Keratinocyte (primary cell): Measurements from ENCODE around the gene GREB1. TPM values are rescaled to one million over a fixed set of nuclear protein-coding genes. Genes with fewer than 3 reads are reported as not detected.

Source experiments
- DNase-seq: peaks from one replicate; pipeline ENCODE4 v3.0.0-alpha.2; 2011; ENCODE audit warnings: low read depth, missing footprints, low spot score
- FAIRE-seq: peaks from 2 replicates; lab custom pipeline; 2011; peaks lifted over from hg19 to GRCh38; lab: Jason Lieb, UNC
- H2AFZ ChIP-seq: 2 replicates; pipeline ENCODE4 v1.6.0; 2012; ENCODE audit warnings: low read length, control low read depth, inconsistent platforms; ENCODE audit not compliant: control insufficient read depth
- H3K27ac ChIP-seq: 2 replicates; pipeline ENCODE4 v1.5.1; 2011; ENCODE audit warnings: low read length; ENCODE audit not compliant: control insufficient read depth, insufficient read depth
- H3K27me3 ChIP-seq: 3 replicates; pipeline ENCODE4 v1.6.0; 2011; ENCODE audit warnings: low read length; ENCODE audit not compliant: control insufficient read depth, insufficient read depth; ENCODE audit errors: extremely low read depth
- H3K36me3 ChIP-seq, 2 experiments: 2 replicates in 1 of 2; 3 replicates in 1 of 2; pipeline ENCODE4 v1.5.1; 2011; ENCODE audit warnings: low read length in 2 of 2, mild to moderate bottlenecking in 1 of 2; ENCODE audit not compliant: control insufficient read depth in 2 of 2, insufficient read depth in 2 of 2; ENCODE audit errors: extremely low read depth in 1 of 2
- H3K4me1 ChIP-seq: 3 replicates; pipeline ENCODE4 v1.5.1; 2011; ENCODE audit warnings: low read length; ENCODE audit not compliant: control insufficient read depth, insufficient read depth; ENCODE audit errors: extremely low read depth
- H3K4me2 ChIP-seq: 3 replicates; pipeline ENCODE4 v1.6.0; 2011; ENCODE audit warnings: low read depth, low read length; ENCODE audit not compliant: control insufficient read depth, insufficient read depth; ENCODE audit errors: extremely low read depth
- H3K4me3 ChIP-seq, 3 experiments: fragments of 200-600 bp in 1 of 3; sonication (generic) in 1 of 3; 2 replicates in 2 of 3; 3 replicates in 1 of 3; pipeline ENCODE4 v1.5.1; 2011 to 2016; ENCODE audit warnings: low read length in 3 of 3, mild to moderate bottlenecking in 3 of 3, control low read depth in 2 of 3, inconsistent platforms in 1 of 3, low read depth in 1 of 3, mixed read lengths in 1 of 3, mixed run types in 1 of 3, moderate library complexity in 1 of 3; ENCODE audit not compliant: control insufficient read depth in 2 of 3, insufficient read depth in 2 of 3; ENCODE audit errors: extremely low read depth in 1 of 3
- H3K79me2 ChIP-seq: 2 replicates; pipeline ENCODE4 v1.6.0; 2012; ENCODE audit warnings: low read length; ENCODE audit not compliant: control insufficient read depth, insufficient read depth
- H3K9ac ChIP-seq: 3 replicates; pipeline ENCODE4 v1.6.0; 2011; ENCODE audit warnings: low read length; ENCODE audit not compliant: control insufficient read depth, insufficient read depth; ENCODE audit errors: extremely low read depth
- H3K9me1 ChIP-seq: 3 replicates; pipeline ENCODE4 v1.6.0; 2011; ENCODE audit warnings: low read length; ENCODE audit not compliant: control insufficient read depth, insufficient read depth; ENCODE audit errors: extremely low read depth
- H3K9me3 ChIP-seq: 2 replicates; pipeline ENCODE4 v1.5.1; 2012; ENCODE audit warnings: low read depth, low read length; ENCODE audit not compliant: control insufficient read depth
- H4K20me1 ChIP-seq: 3 replicates; pipeline ENCODE4 v1.6.0; 2011; ENCODE audit warnings: low read length; ENCODE audit not compliant: control insufficient read depth, insufficient read depth; ENCODE audit errors: extremely low read depth
- CTCF ChIP-seq, 3 experiments: IDR thresholded peaks in 1 of 3; conservative IDR thresholded peaks in 1 of 3; optimal IDR thresholded peaks in 1 of 3; 2 replicates in 2 of 3; 3 replicates in 1 of 3; pipeline versions ENCODE3 to v1.5.1; 2011; ENCODE audit warnings: low read length in 3 of 3, mild to moderate bottlenecking in 3 of 3, moderate library complexity in 2 of 3, control low read depth in 1 of 3, inconsistent platforms in 1 of 3; ENCODE audit not compliant: insufficient read depth in 2 of 3; ENCODE audit errors: extremely low read depth in 1 of 3
- EZH2 ChIP-seq: IDR thresholded peaks from one replicate; pipeline ENCODE4 v1.6.1; 2012; ENCODE audit warnings: inconsistent platforms, mild to moderate bottlenecking, low read length, moderate library complexity
- dilution Hi-C: fragments of 300-500 bp; cut with MboI; formaldehyde crosslinking; loops from one replicate; pipeline ENCODE4 v1.7.0; 2020; ENCODE audit warnings: low sequenced_read_pairs; ENCODE audit not compliant: extremely low pct_ligation_motif_present
- polyA plus RNA-seq, 5 experiments: library from polyadenylated mRNA; depleted of rRNA in 3 of 5; stranded (reverse) in 3 of 5; stranded (forward) in 1 of 5; unstranded in 1 of 5; fragments of >200 nt; gene quantifications; 1 replicate in 1 of 5; 2 replicates in 3 of 5; 3 replicates in 1 of 5; pipeline versions ENCODE4 v1.2.1 to v1.2.3, GENCODE V29; 2011 to 2012; ENCODE audit warnings: missing spikeins in 2 of 5, low read depth in 1 of 5, low replicate concordance in 1 of 5

GREB1 gene
- polyA plus RNA-seq, 1 donor (not counting 4 experiments of a cell fraction or from before 2014, with no cell fraction given), result 0.13 TPM

DNA sequence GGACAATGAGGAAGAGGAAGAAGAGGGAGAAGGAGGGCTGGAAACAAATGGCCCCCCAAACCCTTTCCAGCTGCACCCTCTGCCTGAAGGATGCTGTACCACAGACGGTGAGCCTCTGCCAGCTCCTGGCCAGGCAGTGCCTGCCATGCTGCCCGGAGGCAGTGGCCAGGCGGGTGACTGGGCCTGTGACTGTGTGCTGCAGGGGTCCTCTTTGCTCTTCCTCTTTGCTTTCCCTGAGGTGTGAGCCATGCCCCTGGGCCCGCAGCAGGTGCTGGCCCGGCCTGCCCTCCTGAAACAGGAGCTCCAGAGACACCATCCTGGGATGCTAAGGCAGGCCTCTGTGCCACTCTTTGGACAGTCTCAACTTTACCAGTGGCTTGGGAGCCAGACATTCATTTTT is 28.6 kb downstream of the GREB1 start:
- TF ChIP-seq CTCF (optimal IDR thresholded peaks at IDR 0.05 in 1 of 3, IDR thresholded peaks at IDR 0.05 in 1 of 3, conservative IDR thresholded peaks at IDR 0.05 in 1 of 3; ENCODE audit: extremely low read depth in 1 of 3, insufficient read depth in 2 of 3, low read length in 3 of 3) (no peak), EZH2 (no peak)
- Histone ChIP-seq H3K4me3 (no peak overlapping the region), H3K4me2 (no peak overlapping the region), H3K27ac (no peak overlapping the region), H3K9me1 (no peaks in the 10 kb centered on the region), H3K4me1 (peaks cover 8% of the 10 kb centered on the region), H2AFZ (no peak overlapping the region), H3K9ac (no peak overlapping the region), H3K79me2 (no peaks in the 10 kb centered on the region), H4K20me1 (no peaks in the 10 kb centered on the region), H3K9me3 (no peaks in the 10 kb centered on the region), H3K36me3 (no peaks in the 10 kb centered on the region), H3K27me3 (peaks cover 13% of the 10 kb centered on the region)
- no peak for FAIRE-seq
- DNase-seq, result no peak
- dilution Hi-C loops, result no loop called here

DNA sequence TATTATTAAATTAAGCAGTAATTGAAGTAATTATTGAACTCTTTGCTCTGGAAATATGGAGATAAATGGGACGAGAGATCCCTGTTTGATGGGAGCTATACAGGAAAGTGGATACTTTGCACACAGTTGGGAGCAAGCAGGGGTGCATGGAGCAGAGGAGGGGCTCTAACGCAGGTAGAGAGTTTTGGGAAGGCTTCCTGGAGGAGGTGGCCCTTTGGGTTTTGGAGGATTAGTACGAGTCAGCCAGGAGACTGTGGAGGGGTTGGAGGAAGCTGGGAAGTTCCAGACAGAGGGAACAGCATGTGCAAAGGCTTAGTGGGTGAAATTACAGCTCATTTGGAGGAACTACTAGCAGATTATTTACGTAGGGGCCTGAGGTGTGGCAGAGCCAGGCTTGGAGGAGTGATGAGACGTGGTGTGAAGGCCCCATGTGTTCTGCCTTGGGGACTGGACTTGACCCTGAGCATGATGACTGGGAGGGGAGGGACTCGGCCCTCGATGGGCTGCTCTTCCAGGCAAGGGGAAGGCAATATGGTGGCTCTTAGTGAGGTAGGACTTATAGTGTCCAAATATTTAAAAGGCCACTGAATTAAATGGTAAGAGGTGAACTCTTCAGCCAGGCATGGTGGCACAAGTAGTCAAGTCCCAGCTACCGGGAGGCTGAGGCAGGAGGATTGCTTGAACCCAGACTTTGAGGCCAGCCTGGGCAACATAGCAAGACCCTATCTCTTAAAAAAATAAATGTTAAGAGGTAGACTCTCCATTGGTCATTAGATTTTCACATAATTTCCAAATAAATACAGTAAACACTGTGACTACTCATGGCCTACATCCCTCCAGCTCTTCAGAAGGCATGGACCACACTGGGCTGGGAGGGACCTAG is 30.2 kb downstream of the GREB1 start:
- Histone ChIP-seq H3K9me3 (no peaks in the 10 kb centered on the region), H3K36me3 (no peaks in the 10 kb centered on the region), H3K79me2 (no peaks in the 10 kb centered on the region), H2AFZ (no peak overlapping the region), H3K4me1 (peaks cover 8% of the 10 kb centered on the region), H4K20me1 (no peaks in the 10 kb centered on the region), H3K9ac (no peak overlapping the region), H3K9me1 (no peaks in the 10 kb centered on the region), H3K4me2 (no peak overlapping the region), H3K27ac (no peak overlapping the region), H3K4me3 (no peak overlapping the region), H3K27me3 (peaks cover 5% of the 10 kb centered on the region)
- no peak for FAIRE-seq
- no peak for DNase-seq
- dilution Hi-C loops, result no loop called here
- no peak for TF ChIP-seq CTCF (optimal IDR thresholded peaks at IDR 0.05 in 1 of 3, IDR thresholded peaks at IDR 0.05 in 1 of 3, conservative IDR thresholded peaks at IDR 0.05 in 1 of 3; ENCODE audit: extremely low read depth in 1 of 3, insufficient read depth in 2 of 3, low read length in 3 of 3)
- no peak for TF ChIP-seq EZH2
